K562 (cell line): ENCODE data around the gene ZNRF1. TPM values are rescaled to one million over a fixed set of nuclear protein-coding genes. Genes with fewer than 3 reads are reported as not detected.

Experiments used
- CBX8 ChIP-seq: fragments of 200-600 bp; sonication (generic); IDR thresholded peaks from 2 replicates; pipeline ENCODE4 v1.6.1; 2012; ENCODE audit warnings: borderline replicate concordance, mixed run types, low read depth, mild to moderate bottlenecking, moderate library complexity, mixed read lengths, low read length, control low read depth, inconsistent platforms; ENCODE audit not compliant: poor library complexity, severe bottlenecking; ENCODE audit errors: extremely low read depth
- CREB3 ChIP-seq: fragments of 450-650 bp; conservative IDR thresholded peaks from 2 replicates; pipeline ENCODE4 v1.6.1; 2016; ENCODE audit warnings: missing genetic modification characterization, low read depth, mild to moderate bottlenecking, missing compliant biosample characterization, moderate library complexity
- ETV1 ChIP-seq: fragments of 450-650 bp; conservative IDR thresholded peaks from 2 replicates; pipeline ENCODE4 v1.6.1; 2016; ENCODE audit warnings: missing genetic modification characterization, control low read depth, low read depth, missing compliant biosample characterization
- GTF2F1 ChIP-seq: IDR thresholded peaks from 2 replicates; pipeline ENCODE4 v1.6.1; 2011; ENCODE audit warnings: low read depth, low read length, improper control_type of control experiment
- ID3 ChIP-seq, 2 experiments: fragments of 250-450 bp in 1 of 2; fragments of 450-650 bp in 1 of 2; sonication (Bioruptor Pico) in 1 of 2; IDR thresholded peaks; 2 replicates each; pipeline versions ENCODE4 v1.6.1 to v1.8.0; 2016 to 2021; ENCODE audit warnings: mild to moderate bottlenecking in 2 of 2, moderate library complexity in 2 of 2, missing compliant biosample characterization in 1 of 2, missing genetic modification characterization in 1 of 2
- L3MBTL2 ChIP-seq: fragments of 450-650 bp; IDR thresholded peaks from 2 replicates; pipeline ENCODE4 v1.6.1; 2016; ENCODE audit warnings: mild to moderate bottlenecking, moderate library complexity
- TFE3 ChIP-seq: fragments of 450-650 bp; formaldehyde crosslinking; IDR thresholded peaks from 2 replicates; pipeline ENCODE4 v1.4.0; 2020; ENCODE audit warnings: mild to moderate bottlenecking, mixed read lengths
- ZNF224 ChIP-seq: sonication (generic); formaldehyde crosslinking; IDR thresholded peaks from 2 replicates; pipeline ENCODE4 v1.8.0; 2022; ENCODE audit warnings: mild to moderate bottlenecking, missing genetic modification reagents
- ZNF407 ChIP-seq: fragments of 450-650 bp; IDR thresholded peaks from 2 replicates; pipeline ENCODE4 v1.6.1; 2016; ENCODE audit warnings: low read depth
- ZNF592 ChIP-seq: fragments of 450-650 bp; IDR thresholded peaks from 2 replicates; pipeline ENCODE4 v1.6.1; 2017; ENCODE audit warnings: antibody characterized with exemption, mild to moderate bottlenecking
- polyA plus RNA-seq, 8 experiments: library from polyadenylated mRNA; depleted of rRNA in 4 of 8; stranded (reverse) in 5 of 8; unstranded in 3 of 8; fragments of >200 nt; fragmentation: Nextera tagmentation in 2 of 8; fragmentation: Illumina TruSeq in 1 of 8; extraction: Ambion mirVana in 2 of 8; extraction: Trizol in 1 of 8; gene quantifications; 2 replicates each; pipeline versions ENCODE4 v1.2.1 to v1.2.3, GENCODE V29; 2011 to 2014; ENCODE audit warnings: inconsistent platforms in 1 of 8, missing spikeins in 1 of 8
- total RNA-seq, 7 experiments: library from RNA; depleted of rRNA in 6 of 7; stranded (reverse); fragments of >200 nt in 6 of 7; fragmentation: Illumina TruSeq in 2 of 7; extraction: Trizol in 2 of 7; gene quantifications; 2 replicates each; pipeline versions ENCODE4 v1.2.1 to v1.2.3, GENCODE V29; 2011 to 2021; ENCODE audit warnings: low replicate concordance in 1 of 7

ZNRF1 gene
- total and polyA plus RNA-seq, 9 of the 15 experiments (the other 6 are each of a cell fraction or from before 2014, with no cell fraction given), result 9.5 to 37.7 (median 20.0) TPM

- no peak for TF ChIP-seq ZNF407
- TF ChIP-seq GTF2F1, result no peak
- TF ChIP-seq CREB3 (tag), result no peak
- 0 out of 2 replicates have a peak, but pooled peaks have one; percentile 26 for TF ChIP-seq ETV1 (tag)
- TF ChIP-seq TFE3 (CRISPR knock-in tag), result 0 out of 2 replicates have a peak, but pooled peaks have one; percentile 12
- TF ChIP-seq ZNF592, result no peak
- 0 out of 2 replicates have a peak, but pooled peaks have one; percentile 24 for TF ChIP-seq L3MBTL2
- no peak for TF ChIP-seq ZNF224 (CRISPR knock-in tag)
- no peak for TF ChIP-seq CBX8
- no peak for TF ChIP-seq ID3 (CRISPR knock-in tag; IDR thresholded peaks at IDR 0.05)
- TF ChIP-seq ID3 (tag; IDR thresholded peaks at IDR 0.05), result no peak
Observed at GRCh38 chr16:75002474-75002873, 3.6 kb downstream of the ZNRF1 start (continued).
